Tibial artery (tissue), 4 donors: ENCODE data around the gene CDK8.

Source experiments
- DNase-seq, 2 donors: peaks; one replicate each; pipeline ENCODE4 v3.0.0-alpha.2; 2019
- H3K27ac ChIP-seq, 2 donors: fragments of 200-600 bp; sonication (generic) in 1 of 2; 1 replicate in 1 of 2; 2 replicates in 1 of 2; pipeline ENCODE4 v1.5.1; 2018 to 2019; ENCODE audit warnings: mild to moderate bottlenecking in 1 of 2
- H3K27me3 ChIP-seq, 2 donors: fragments of 200-600 bp; sonication (generic) in 1 of 2; one replicate each; pipeline versions ENCODE4 v1.5.1 to v1.6.0; 2016 to 2019
- H3K36me3 ChIP-seq, 3 donors: fragments of 200-600 bp; sonication (generic) in 2 of 3; one replicate each; pipeline ENCODE4 v1.5.1; 2016 to 2019; ENCODE audit warnings: mild to moderate bottlenecking in 2 of 3
- H3K4me1 ChIP-seq, 4 donors: fragments of 200-600 bp; sonication (generic) in 2 of 4; 1 replicate in 3 of 4; 2 replicates in 1 of 4; pipeline ENCODE4 v1.5.1; 2016 to 2019
- H3K4me3 ChIP-seq, 2 donors: fragments of 200-600 bp; sonication (generic) in 1 of 2; 1 replicate in 1 of 2; 2 replicates in 1 of 2; pipeline ENCODE4 v1.5.1; 2018 to 2019; ENCODE audit warnings: mild to moderate bottlenecking in 2 of 2
- H3K9me3 ChIP-seq, 3 donors: fragments of 200-600 bp; sonication (generic) in 1 of 3; one replicate each; pipeline ENCODE4 v1.5.1; 2016 to 2019
- intact Hi-C: fragments of 100-400 bp; cut with DNase I; formaldehyde crosslinking; loops from one replicate; pipeline ENCODE4 v1.15.0; 2023; ENCODE audit warnings: low total_unique reads
- TF ChIP-seq, protein P1 (sequence below), 2 experiments: fragments of 200-600 bp in 1 of 2; fragments of 450-650 bp in 1 of 2; IDR thresholded peaks; one replicate each; pipeline ENCODE4 v1.5.1; 2017 to 2019; ENCODE audit warnings: antibody characterized with exemption in 2 of 2, mild to moderate bottlenecking in 1 of 2, moderate library complexity in 1 of 2

Gene CDK8

GRCh38 chr13:26442541-26442940 is 188.6 kb downstream of the CDK8 start:
- H3K27ac ChIP-seq = peak overlapping the region; percentile 30 to 34
- H3K36me3 ChIP-seq = no peaks in the 10 kb centered on the region
- H3K27me3 ChIP-seq = no peaks in the 10 kb centered on the region
- TF ChIP-seq, protein P1, sequence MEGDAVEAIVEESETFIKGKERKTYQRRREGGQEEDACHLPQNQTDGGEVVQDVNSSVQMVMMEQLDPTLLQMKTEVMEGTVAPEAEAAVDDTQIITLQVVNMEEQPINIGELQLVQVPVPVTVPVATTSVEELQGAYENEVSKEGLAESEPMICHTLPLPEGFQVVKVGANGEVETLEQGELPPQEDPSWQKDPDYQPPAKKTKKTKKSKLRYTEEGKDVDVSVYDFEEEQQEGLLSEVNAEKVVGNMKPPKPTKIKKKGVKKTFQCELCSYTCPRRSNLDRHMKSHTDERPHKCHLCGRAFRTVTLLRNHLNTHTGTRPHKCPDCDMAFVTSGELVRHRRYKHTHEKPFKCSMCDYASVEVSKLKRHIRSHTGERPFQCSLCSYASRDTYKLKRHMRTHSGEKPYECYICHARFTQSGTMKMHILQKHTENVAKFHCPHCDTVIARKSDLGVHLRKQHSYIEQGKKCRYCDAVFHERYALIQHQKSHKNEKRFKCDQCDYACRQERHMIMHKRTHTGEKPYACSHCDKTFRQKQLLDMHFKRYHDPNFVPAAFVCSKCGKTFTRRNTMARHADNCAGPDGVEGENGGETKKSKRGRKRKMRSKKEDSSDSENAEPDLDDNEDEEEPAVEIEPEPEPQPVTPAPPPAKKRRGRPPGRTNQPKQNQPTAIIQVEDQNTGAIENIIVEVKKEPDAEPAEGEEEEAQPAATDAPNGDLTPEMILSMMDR (IDR thresholded peaks at IDR 0.05) = no peak
- intact Hi-C loops = no loop called here
- DNase-seq = no peak
- peaks cover 0 to 21% (median 5%) of the 10 kb centered on the region in 4 donors for H3K4me1 ChIP-seq
- H3K9me3 ChIP-seq = peaks cover 0 to 7% (median 0%) of the 10 kb centered on the region in 3 donors
- H3K4me3 ChIP-seq = no peak overlapping the region

DNA sequence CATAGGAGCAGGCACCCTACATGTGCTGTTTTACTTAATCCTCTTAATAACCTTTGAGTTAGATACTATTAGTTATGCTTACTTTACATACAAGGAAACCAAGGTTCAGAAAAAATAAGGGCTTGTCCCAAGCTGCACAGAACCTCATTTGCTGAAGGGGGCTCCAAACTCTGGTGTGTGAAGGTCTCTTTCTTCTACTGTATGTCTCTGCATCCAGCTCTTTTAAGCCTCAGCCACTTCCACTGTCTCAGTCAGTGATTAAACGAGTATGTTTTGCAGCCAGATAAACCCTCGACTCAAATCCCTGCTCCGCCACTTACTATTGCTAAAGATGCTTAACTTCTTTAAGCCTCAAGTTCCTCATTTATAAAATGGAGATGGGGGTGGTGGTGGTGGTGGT is 191.2 kb downstream of the CDK8 start:
- H3K27me3 ChIP-seq = no peaks in the 10 kb centered on the region
- H3K36me3 ChIP-seq = no peaks in the 10 kb centered on the region
- no peak for DNase-seq
- H3K27ac ChIP-seq = no peak overlapping the region
- peaks cover 0 to 21% (median 5%) of the 10 kb centered on the region in 4 donors for H3K4me1 ChIP-seq
- H3K9me3 ChIP-seq = no peaks in the 10 kb centered on the region
- H3K4me3 ChIP-seq = no peak overlapping the region
- TF ChIP-seq, protein P1 (IDR thresholded peaks at IDR 0.05) = no peak
- intact Hi-C loops = no loop called here

DNA sequence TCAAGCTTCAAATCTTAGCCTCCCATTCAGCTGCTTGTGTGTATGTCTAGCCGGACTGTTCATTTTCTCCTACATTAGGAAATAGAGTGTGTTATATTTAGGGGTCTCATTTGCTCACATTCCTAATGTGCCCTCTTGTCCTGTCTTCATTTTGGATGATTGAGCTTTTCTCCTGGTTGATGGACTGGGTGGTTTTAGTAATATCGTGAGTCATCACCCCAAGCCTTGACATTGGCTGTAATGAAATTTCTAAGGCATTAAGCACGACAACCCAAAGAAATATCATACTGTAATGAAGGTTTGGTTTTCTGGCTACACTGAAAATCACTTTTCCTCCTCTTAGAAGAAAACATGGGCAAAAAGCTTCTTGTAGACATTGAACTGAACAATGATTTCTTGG is 192.8 kb downstream of the CDK8 start:
- TF ChIP-seq, protein P1 (IDR thresholded peaks at IDR 0.05) = no peak

DNA sequence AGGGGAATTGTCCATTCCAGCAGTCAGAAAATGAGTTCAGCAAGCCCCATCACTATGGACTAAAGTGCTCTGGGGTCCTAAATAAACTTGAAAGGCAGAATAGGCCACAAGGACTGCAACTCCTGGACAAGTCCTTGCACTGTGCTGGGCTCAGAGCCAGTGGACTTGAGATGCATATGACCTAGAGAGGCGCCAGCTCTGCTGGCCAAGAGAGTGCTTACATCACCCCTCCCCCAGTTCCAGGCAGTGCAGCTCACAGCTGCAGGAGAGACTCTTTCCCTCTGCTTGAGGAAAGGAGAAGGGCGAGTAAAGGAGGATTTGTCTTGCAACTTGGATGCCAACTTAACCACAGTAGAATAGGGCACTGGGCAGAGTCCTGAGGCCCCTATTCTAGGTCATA is 194.1 kb downstream of the CDK8 start:
- Histone ChIP-seq H3K27me3 (no peaks in the 10 kb centered on the region), H3K9me3 (peaks cover 0 to 4% (median 0%) of the 10 kb centered on the region in 3 donors), H3K4me1 (peaks cover 0 to 7% (median under 1%) of the 10 kb centered on the region in 4 donors), H3K27ac (no peak overlapping the region), H3K36me3 (no peaks in the 10 kb centered on the region), H3K4me3 (no peak overlapping the region)
- no peak for DNase-seq
- TF ChIP-seq, protein P1 (IDR thresholded peaks at IDR 0.05) = no peak
- intact Hi-C loops = no loop called here

More for the DNA sequence above, 192.8 kb downstream of the CDK8 start:
- H3K27ac ChIP-seq = no peak overlapping the region
- H3K4me1 ChIP-seq = peaks cover 0 to 20% (median 5%) of the 10 kb centered on the region in 4 donors
- H3K4me3 ChIP-seq = no peak overlapping the region
- intact Hi-C loops = no loop called here
- H3K27me3 ChIP-seq = no peaks in the 10 kb centered on the region
- DNase-seq = no peak
- no peaks in the 10 kb centered on the region for H3K36me3 ChIP-seq
- H3K9me3 ChIP-seq = peaks cover 0 to 4% (median 0%) of the 10 kb centered on the region in 3 donors

DNA sequence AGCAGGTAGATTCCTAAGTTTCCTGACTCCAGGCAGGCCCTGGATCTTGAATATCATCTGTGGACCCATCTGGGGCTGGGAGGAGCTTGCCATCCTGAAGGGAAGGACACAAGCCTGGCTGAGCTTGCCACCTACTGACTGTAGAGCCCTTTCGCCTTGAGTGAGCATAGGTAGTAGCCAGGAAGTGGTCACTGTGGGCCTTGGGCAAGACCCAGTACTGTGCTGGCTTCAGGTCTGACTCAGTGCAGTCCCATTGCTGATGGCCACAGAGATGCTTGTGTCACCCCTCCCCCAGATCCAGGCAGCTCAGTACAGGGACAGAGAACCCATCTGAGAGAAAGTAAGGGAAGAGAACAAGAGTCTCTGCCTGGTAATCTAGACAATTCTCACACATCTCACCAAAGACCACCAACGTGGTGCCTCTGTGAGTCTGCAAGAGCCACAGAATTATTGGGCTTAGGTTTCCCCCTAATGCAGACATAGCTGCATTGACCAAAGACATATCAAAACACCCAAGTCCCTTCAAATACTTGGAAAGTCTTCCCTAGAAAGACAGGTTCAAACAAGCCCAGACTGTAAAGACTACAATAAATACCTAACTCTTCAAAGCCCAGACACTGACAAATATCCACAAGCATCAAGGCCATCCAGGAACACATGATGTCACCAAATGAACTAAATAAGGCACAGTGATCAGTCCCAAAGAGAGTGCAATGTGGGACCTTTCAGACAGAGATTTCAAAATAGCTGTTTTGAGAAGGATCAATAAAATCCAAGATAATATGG is 195.3 kb downstream of the CDK8 start:
- H3K4me1 ChIP-seq = no peaks in the 10 kb centered on the region
- H3K4me3 ChIP-seq = no peak overlapping the region
- TF ChIP-seq, protein P1 (IDR thresholded peaks at IDR 0.05) = no peak
- peaks cover 0 to 4% (median 0%) of the 10 kb centered on the region in 3 donors for H3K9me3 ChIP-seq
- H3K27me3 ChIP-seq = no peaks in the 10 kb centered on the region
- no peaks in the 10 kb centered on the region for H3K36me3 ChIP-seq
- intact Hi-C loops = no loop called here
- no peak for DNase-seq
- no peak overlapping the region for H3K27ac ChIP-seq
